Prostate gland (tissue), 2 donors: ENCODE data around the gene HSPB1.

Source experiments
- POLR2AphosphoS5 ChIP-seq: sonication (generic); formaldehyde crosslinking; IDR thresholded peaks from one replicate; pipeline ENCODE4 v1.6.1; 2017; ENCODE audit warnings: antibody characterized with exemption
- TF ChIP-seq, protein P1 (sequence below), 4 experiments: fragments of 200-600 bp in 2 of 4; fragments of 450-650 bp in 2 of 4; sonication (generic) in 2 of 4; IDR thresholded peaks; 1 replicate in 3 of 4; 2 replicates in 1 of 4; pipeline ENCODE4 v1.5.1; 2016 to 2019; ENCODE audit warnings: antibody characterized with exemption in 4 of 4, mild to moderate bottlenecking in 2 of 4, moderate library complexity in 2 of 4

DNA sequence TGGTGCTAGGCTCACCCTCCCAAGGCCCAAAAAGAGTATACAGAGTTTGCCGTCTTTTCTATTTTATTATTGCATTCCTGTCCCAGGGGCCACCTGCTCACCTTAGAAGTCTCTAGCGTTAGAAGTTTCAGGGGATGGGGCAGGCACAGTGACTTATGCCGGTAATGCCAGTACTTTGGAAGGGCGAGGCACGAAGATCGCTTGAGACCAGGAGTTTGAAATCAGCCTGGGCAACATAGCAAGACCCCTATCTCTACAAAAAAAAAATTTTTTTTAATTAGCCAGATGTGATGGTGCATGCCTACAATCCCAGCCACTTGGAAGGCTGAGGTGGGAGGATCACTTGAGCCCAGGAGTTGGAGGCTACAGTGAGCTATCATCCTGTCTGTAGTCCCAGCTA lies 30.3 kb upstream of the HSPB1 start:
- TF ChIP-seq, protein P1, sequence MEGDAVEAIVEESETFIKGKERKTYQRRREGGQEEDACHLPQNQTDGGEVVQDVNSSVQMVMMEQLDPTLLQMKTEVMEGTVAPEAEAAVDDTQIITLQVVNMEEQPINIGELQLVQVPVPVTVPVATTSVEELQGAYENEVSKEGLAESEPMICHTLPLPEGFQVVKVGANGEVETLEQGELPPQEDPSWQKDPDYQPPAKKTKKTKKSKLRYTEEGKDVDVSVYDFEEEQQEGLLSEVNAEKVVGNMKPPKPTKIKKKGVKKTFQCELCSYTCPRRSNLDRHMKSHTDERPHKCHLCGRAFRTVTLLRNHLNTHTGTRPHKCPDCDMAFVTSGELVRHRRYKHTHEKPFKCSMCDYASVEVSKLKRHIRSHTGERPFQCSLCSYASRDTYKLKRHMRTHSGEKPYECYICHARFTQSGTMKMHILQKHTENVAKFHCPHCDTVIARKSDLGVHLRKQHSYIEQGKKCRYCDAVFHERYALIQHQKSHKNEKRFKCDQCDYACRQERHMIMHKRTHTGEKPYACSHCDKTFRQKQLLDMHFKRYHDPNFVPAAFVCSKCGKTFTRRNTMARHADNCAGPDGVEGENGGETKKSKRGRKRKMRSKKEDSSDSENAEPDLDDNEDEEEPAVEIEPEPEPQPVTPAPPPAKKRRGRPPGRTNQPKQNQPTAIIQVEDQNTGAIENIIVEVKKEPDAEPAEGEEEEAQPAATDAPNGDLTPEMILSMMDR (IDR thresholded peaks at IDR 0.05), result no peak
- TF ChIP-seq POLR2AphosphoS5, result no peak
